ENCODE measurements around the gene SP140. TPM values are rescaled to one million over a fixed set of nuclear protein-coding genes. Genes with fewer than 3 reads are reported as not detected.

SP140 gene
- total RNA-seq, 2 experiments from 2014 or later = 150 to 151 TPM

GRCh38 chr2:230319211-230319862, 93.8 kb downstream of the SP140 start:
- H3K4me1 Mint-ChIP-seq (ENCODE audit: low read depth) = peaks cover 60% of the 10 kb centered on the region
- DNase-seq = peak; percentile 83
- H3K9me3 Mint-ChIP-seq = no peaks in the 10 kb centered on the region
- intact Hi-C loops (cut with micrococcal nuclease) = loop anchor here (1.0 to 2.0 kb wide), 6 partner anchors 8 to 99 kb away; partner anchors contain the start of genes SP100 and SP140L
- H3K27ac Mint-ChIP-seq = peak overlapping the region; percentile 80
- no peaks in the 10 kb centered on the region for H3K27me3 Mint-ChIP-seq
- POLR2A ChIA-PET = interaction anchor here (1.4 kb wide), 1 partner anchor 8 kb away, joined by 5 read pairs; the partner anchor contains the start of gene SP140L
- H3K36me3 Mint-ChIP-seq = peaks cover 24% of the 10 kb centered on the region
- CTCF ChIA-PET = interaction anchor here (0.6 to 0.8 kb wide), 2 partner anchors 34 to 159 kb away, joined by 3 read pairs; no protein-coding TSS in a partner anchor
- H3K4me3 Mint-ChIP-seq = peak overlapping the region; percentile 6

DNA sequence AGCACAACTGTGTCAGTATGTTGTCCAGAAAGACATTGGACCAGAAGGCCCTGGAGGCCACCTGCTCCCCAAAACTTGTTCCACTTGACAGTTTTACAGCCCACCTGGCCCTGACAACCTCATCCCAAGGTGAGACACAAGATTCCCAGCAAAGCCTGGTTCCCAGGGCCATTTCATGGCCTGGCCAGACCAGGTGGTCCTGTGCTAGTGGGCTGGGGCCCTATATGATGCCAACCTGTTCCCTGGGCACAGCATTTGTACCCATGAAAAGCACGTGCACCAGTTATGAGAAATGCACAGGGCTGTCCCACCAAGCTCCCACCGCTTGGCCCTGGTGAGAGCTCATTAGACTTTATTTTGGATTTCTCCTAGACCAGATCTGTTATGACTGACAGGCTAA, 95.5 kb downstream of the SP140 start:
- peak overlapping the region; percentile 11 for H3K27ac Mint-ChIP-seq
- H3K27me3 Mint-ChIP-seq = no peaks in the 10 kb centered on the region
- ChIA-PET CTCF (no interaction called here), POLR2A (interaction anchor here (1.0 kb wide), 1 partner anchor 108 kb away, joined by 3 read pairs; no protein-coding TSS in a partner anchor)
- no peaks in the 10 kb centered on the region for H3K9me3 Mint-ChIP-seq
- intact Hi-C loops (cut with micrococcal nuclease) = no loop called here
- no peak overlapping the region for H3K4me3 Mint-ChIP-seq
- peaks cover 14% of the 10 kb centered on the region for H3K36me3 Mint-ChIP-seq
- peaks cover 68% of the 10 kb centered on the region for H3K4me1 Mint-ChIP-seq (ENCODE audit: low read depth)
- DNase-seq = no peak

DNA sequence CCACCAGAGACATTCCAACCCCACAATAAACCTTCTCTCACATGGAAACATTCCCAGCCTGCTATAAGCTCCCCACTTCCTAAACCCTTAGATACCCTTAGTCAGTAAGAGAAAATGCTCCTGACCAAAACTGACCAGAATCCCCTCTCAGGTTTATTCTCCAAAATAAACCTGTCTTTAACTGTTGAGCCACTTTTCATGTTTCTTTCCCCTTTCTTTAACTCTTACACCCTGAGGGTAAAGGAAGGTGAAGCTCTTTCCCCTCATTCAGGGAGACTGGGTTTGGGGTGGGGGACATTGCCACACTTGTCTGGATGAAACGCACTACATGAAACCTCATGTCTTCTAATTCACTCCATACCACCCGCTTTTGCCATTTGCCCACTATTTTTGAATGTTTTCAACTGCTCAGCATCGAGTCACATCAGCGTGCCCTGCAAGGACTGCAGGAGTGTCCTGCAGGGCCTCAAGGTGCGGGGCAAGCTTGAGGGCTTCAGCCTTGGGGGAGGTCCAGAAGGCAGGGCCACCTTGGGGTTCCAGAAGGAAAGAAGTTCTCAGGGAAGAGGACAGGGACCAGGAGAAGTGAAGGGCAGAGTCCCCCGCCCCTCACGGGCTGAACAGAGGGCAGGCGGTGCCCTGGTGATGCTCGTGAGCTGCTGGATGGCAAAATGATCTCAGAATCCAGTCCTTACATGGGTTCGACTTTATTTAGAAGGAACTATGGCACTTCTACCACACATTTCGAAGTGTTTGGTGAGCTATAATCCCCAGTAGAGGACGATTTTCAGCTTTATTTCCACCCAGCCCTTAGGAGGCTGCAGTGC, 97.2 kb downstream of the SP140 start:
- H3K4me3 Mint-ChIP-seq = no peak overlapping the region
- CTCF ChIA-PET = interaction anchor here (0.7 to 1.3 kb wide), 4 partner anchors 9 to 120 kb away, joined by 3 to 5 read pairs (median 4); no protein-coding TSS in a partner anchor
- H3K9me3 Mint-ChIP-seq = no peaks in the 10 kb centered on the region
- DNase-seq = no peak
- POLR2A ChIA-PET = no interaction called here
- no peak overlapping the region for H3K27ac Mint-ChIP-seq
- H3K4me1 Mint-ChIP-seq (ENCODE audit: low read depth) = peaks cover 60% of the 10 kb centered on the region
- no peaks in the 10 kb centered on the region for H3K27me3 Mint-ChIP-seq
- intact Hi-C loops (cut with micrococcal nuclease) = no loop called here
- peaks cover 19% of the 10 kb centered on the region for H3K36me3 Mint-ChIP-seq

DNA sequence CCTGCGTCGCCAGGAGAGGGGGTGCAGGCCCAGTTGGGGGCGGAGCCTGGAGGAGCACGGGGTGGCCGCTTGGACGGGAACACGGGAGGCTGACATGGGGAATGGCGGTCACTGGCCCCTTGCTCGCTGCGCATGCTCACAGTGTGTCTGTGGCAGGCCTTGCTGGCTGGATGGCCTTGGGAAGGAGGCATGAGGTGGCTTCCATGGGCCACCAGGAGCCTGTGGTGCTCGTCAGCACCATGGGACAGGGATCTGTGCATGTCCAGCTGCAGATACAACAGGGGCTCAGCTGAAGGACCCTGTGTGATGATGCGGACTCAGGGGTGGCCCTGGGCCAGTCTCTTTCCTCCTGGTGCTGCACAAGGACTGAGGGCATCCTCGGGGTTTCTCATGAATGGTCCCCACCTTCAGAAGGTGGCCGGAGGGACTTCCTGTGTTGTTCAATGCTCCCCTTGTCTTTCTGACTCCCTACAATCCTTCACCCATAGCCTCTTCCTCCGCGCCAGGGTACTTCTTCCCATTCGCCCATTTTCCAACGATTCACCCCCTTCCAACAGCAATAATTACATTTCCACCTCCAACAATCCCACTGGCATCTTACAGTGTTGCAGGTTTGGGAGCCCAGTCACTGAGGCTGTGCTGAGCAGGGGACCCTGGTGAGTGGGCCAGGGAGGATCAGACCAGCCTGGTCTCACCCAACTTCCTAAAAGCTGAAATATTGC, 98.0 kb downstream of the SP140 start:
- H3K4me1 Mint-ChIP-seq (ENCODE audit: low read depth) = peaks cover 53% of the 10 kb centered on the region
- no peaks in the 10 kb centered on the region for H3K9me3 Mint-ChIP-seq
- no peak overlapping the region for H3K27ac Mint-ChIP-seq
- ChIA-PET POLR2A (no interaction called here), CTCF (interaction anchor here (0.7 to 1.3 kb wide), 3 partner anchors 10 to 96 kb away, joined by 3 to 5 read pairs (median 3); no protein-coding TSS in a partner anchor)
- H3K36me3 Mint-ChIP-seq = peaks cover 16% of the 10 kb centered on the region
- H3K4me3 Mint-ChIP-seq = no peak overlapping the region
- DNase-seq = no peak
- no peaks in the 10 kb centered on the region for H3K27me3 Mint-ChIP-seq
- intact Hi-C loops (cut with micrococcal nuclease) = no loop called here

GRCh38 chr2:230324503-230324902, 99.0 kb downstream of the SP140 start:
- H3K36me3 Mint-ChIP-seq = peaks cover 20% of the 10 kb centered on the region
- no peak overlapping the region for H3K4me3 Mint-ChIP-seq
- H3K27ac Mint-ChIP-seq = no peak overlapping the region
- H3K9me3 Mint-ChIP-seq = no peaks in the 10 kb centered on the region
- CTCF ChIA-PET = no interaction called here
- intact Hi-C loops (cut with micrococcal nuclease) = no loop called here
- no peak for DNase-seq
- POLR2A ChIA-PET = no interaction called here
- H3K4me1 Mint-ChIP-seq (ENCODE audit: low read depth) = peaks cover 53% of the 10 kb centered on the region
- H3K27me3 Mint-ChIP-seq = no peaks in the 10 kb centered on the region

DNA sequence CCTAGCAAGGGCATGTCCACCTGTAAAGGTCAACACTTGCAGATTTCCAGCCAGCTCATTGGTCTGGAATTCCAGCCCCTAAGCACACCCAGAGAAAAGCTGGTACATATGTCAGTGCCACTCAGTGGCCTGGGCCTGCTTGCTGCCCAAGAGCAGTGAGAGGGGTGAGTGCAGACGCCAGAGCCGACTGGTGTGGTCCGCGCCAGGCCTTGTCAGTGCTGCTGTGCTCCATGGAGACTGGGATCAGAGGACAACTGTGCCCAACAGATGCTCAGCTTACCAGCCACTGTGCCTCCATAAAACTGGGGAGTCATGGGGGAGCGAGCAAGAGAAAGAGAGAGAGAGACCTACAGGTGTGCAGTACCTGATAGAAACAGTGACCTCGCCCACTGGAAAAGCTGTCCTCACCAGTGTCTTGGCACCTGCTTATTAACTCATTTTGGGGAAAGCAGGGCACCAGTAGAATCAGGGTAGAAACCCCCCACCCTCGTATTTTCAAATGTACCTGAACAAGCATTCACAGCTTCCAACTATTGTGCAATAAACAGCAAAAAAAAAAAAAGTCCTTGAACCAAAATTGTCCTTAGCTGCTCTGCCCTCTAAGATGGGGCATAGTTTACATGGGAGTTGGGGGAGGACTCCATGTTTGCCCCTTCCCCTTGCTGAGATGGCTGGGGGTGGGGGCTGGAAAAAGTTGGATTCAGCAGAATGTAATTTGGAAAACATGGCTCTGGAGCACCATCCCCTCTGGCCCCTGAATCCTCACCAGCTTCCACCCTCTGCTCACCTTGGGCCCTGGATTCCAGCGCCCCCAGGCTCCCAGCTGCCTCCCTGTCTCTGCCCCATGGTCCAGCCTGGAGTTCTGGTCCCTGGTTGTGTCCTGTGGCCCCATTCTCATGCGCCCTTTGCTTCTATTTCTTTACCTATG, 100.0 kb downstream of the SP140 start:
- peaks cover 56% of the 10 kb centered on the region for H3K4me1 Mint-ChIP-seq (ENCODE audit: low read depth)
- ChIA-PET POLR2A (no interaction called here), CTCF (interaction anchor here (0.7 kb wide), 1 partner anchor 222 kb away, joined by 3 read pairs; no protein-coding TSS in a partner anchor)
- peak overlapping the region; percentile 88 for H3K4me3 Mint-ChIP-seq
- DNase-seq = no peak
- no peaks in the 10 kb centered on the region for H3K9me3 Mint-ChIP-seq
- H3K27ac Mint-ChIP-seq = peak overlapping the region; percentile 94
- H3K36me3 Mint-ChIP-seq = peaks cover 20% of the 10 kb centered on the region
- H3K27me3 Mint-ChIP-seq = no peaks in the 10 kb centered on the region
- intact Hi-C loops (cut with micrococcal nuclease) = loop anchor here (2.0 to 5.0 kb wide), 5 partner anchors 38 to 467 kb away; partner anchors contain the start of gene SP100

GRCh38 chr2:230326453-230327417, 101.2 kb downstream of the SP140 start, which contains the start of gene SP140L:
Gene SP140L (plus strand): TSS chr2:230327193. CDS start chr2:230327270, 77 bp downstream.
- POLR2A ChIA-PET = interaction anchor here (0.6 to 1.7 kb wide), 13 partner anchors 8 to 110 kb away, joined by 3 to 8 read pairs (median 3); partner anchors contain the start of genes SP110 and SP140
- intact Hi-C loops (cut with micrococcal nuclease) = loop anchor here (1.0 to 5.0 kb wide), 8 partner anchors 7 to 466 kb away; partner anchors contain the start of gene SP100
- H3K27me3 Mint-ChIP-seq = no peaks in the 10 kb centered on the region
- H3K4me3 Mint-ChIP-seq = peak within 1 kb of the TSS; percentile 88
- DNase-seq = peak; percentile 87
- no peaks in the 10 kb centered on the region for H3K9me3 Mint-ChIP-seq
- peaks cover 56% of the 10 kb centered on the region for H3K4me1 Mint-ChIP-seq (ENCODE audit: low read depth)
- peaks cover 24% of the 10 kb centered on the region for H3K36me3 Mint-ChIP-seq
- CTCF ChIA-PET = interaction anchor here (0.6 to 1.4 kb wide), 5 partner anchors 22 to 311 kb away, joined by 3 to 8 read pairs (median 3); no protein-coding TSS in a partner anchor
- H3K27ac Mint-ChIP-seq = peak within 1 kb of the TSS; percentile 94

DNA sequence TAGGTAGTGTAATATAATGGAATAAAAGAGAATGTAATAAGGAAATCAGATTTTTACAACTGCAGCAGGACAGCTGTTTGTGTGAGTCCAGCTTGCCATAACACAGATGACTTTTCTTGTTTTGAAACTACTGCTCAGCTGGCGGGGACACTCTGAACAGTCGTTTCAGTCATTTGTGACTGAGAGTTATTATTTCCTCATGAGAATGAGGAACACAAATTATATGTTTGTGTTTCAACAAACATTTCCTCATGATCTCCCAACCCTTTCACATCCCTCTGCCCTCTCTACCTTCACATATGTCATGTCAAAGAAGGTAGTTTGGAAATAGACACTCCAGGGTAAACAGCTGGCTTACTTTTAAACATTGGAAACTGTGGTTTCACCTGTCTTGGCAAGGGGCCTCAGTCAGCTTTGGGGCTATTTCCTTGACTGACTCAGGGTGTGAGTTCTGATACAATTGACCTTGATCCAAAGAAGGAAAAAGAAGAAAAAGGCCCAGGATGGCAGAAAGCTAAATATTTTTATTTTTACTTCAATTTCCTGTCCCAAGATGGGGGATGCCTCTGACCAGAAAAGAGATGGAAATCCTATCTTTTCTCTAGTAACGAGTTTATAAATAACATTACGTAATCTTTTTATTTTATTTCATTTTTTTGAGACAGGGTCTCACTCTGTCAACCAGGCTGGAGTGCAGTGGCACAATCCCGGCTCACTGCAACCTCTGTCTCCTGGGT, 102.0 kb downstream of the SP140 start:
- peak; percentile 50 for DNase-seq
- ChIA-PET CTCF (interaction anchor here (1.0 to 1.4 kb wide), 4 partner anchors 85 to 261 kb away, joined by 3 to 8 read pairs (median 5); no protein-coding TSS in a partner anchor), POLR2A (interaction anchor here (0.9 to 1.7 kb wide), 10 partner anchors 9 to 111 kb away, joined by 3 to 8 read pairs (median 4); partner anchors contain the start of genes SP110 and SP140)
- peaks cover 60% of the 10 kb centered on the region for H3K4me1 Mint-ChIP-seq (ENCODE audit: low read depth)
- peak overlapping the region; percentile 88 for H3K4me3 Mint-ChIP-seq
- H3K27ac Mint-ChIP-seq = peak overlapping the region; percentile 94
- H3K9me3 Mint-ChIP-seq = no peaks in the 10 kb centered on the region
- peaks cover 28% of the 10 kb centered on the region for H3K36me3 Mint-ChIP-seq
- intact Hi-C loops (cut with micrococcal nuclease) = loop anchor here (1.0 to 5.0 kb wide), 8 partner anchors 8 to 465 kb away; partner anchors contain the start of gene SP100
- H3K27me3 Mint-ChIP-seq = no peaks in the 10 kb centered on the region

DNA sequence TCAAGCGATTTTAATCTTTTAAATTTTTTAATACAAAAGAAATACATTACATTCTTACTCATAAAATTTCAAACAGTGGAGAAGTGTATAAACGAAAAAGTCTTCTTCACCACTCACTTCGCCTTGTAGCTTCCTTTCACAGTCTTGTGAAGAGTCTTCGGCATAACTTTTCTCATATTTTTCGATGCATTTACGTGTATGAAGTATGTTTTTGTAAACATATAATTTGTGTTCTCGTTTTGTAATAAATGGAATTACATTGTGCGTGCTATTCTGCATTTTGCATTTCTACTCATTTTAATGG, 102.6 kb downstream of the SP140 start:
- H3K4me3 Mint-ChIP-seq = peak overlapping the region; percentile 42
- no peak for DNase-seq
- ChIA-PET CTCF (interaction anchor here (1.3 to 2.1 kb wide), 3 partner anchors 84 to 126 kb away, joined by 6 to 9 read pairs (median 8); no protein-coding TSS in a partner anchor), POLR2A (interaction anchor here (0.9 to 1.7 kb wide), 6 partner anchors 9 to 102 kb away, joined by 3 to 8 read pairs (median 4); partner anchors contain the start of gene SP140)
- no peaks in the 10 kb centered on the region for H3K9me3 Mint-ChIP-seq
- H3K4me1 Mint-ChIP-seq (ENCODE audit: low read depth) = peaks cover 60% of the 10 kb centered on the region
- no peaks in the 10 kb centered on the region for H3K27me3 Mint-ChIP-seq
- peak overlapping the region; percentile 94 for H3K27ac Mint-ChIP-seq
- H3K36me3 Mint-ChIP-seq = peaks cover 28% of the 10 kb centered on the region
- intact Hi-C loops (cut with micrococcal nuclease) = loop anchor here (5.0 kb wide), 4 partner anchors 41 to 464 kb away; no protein-coding TSS in a partner anchor
